ENCODE measurements around the gene TMPRSS11F. TPM values are rescaled to one million over a fixed set of nuclear protein-coding genes. Genes with fewer than 3 reads are reported as not detected.

Gene TMPRSS11F
- total and polyA plus RNA-seq, 2 donors (not counting 3 experiments of a cell fraction or from before 2014, with no cell fraction given): not detected

GRCh38 chr4:68070302-68070701 is 59.4 kb downstream of the TMPRSS11F start:
- no peak for FAIRE-seq
- no TSS peak for BruUV-seq (replicated peaks)
- Histone ChIP-seq H3K4me3 (replicated peaks in 1 of 3; ENCODE audit: insufficient read depth in 1 of 3, low read depth in 1 of 3, low read length in 3 of 3) (no peak overlapping the region), H3K36me3 (ENCODE audit: control insufficient read depth in 2 of 2, extremely low read depth in 1 of 2, insufficient read depth in 2 of 2, low read length in 2 of 2) (no peaks in the 10 kb centered on the region), H3K9me3 (replicated peaks; ENCODE audit: control insufficient read depth, insufficient read depth, low read length) (no peaks in the 10 kb centered on the region), H2AFZ (ENCODE audit: low read depth, low read length) (no peak overlapping the region), H3K4me2 (ENCODE audit: insufficient read depth, low read length) (no peak overlapping the region), H3K9me1 (replicated peaks; ENCODE audit: control insufficient read depth, extremely low read depth, insufficient read depth, low read length) (no peaks in the 10 kb centered on the region), H4K20me1 (replicated peaks; ENCODE audit: control insufficient read depth, extremely low read depth, insufficient read depth, low read length) (no peaks in the 10 kb centered on the region), H3K79me2 (ENCODE audit: control insufficient read depth, insufficient read depth, low read length) (no peaks in the 10 kb centered on the region), H3K9ac (replicated peaks; ENCODE audit: extremely low read depth, insufficient read depth, low read length) (no peak overlapping the region), H3K4me1 (ENCODE audit: control insufficient read depth, extremely low read depth, insufficient read depth, low read length) (no peaks in the 10 kb centered on the region), H3K27me3 (ENCODE audit: control insufficient read depth in 2 of 2, insufficient read depth in 2 of 2, low read length in 2 of 2) (no peaks in the 10 kb centered on the region), H3K27ac (ENCODE audit: insufficient read depth, low read depth, low read length) (no peak overlapping the region)
- TF ChIP-seq GATA2 (IDR thresholded peaks at IDR 0.05; ENCODE audit: insufficient read depth, insufficient read length, low read depth, low read length): no peak
- TF ChIP-seq CTCF (IDR thresholded peaks at IDR 0.05; ENCODE audit: extremely low read depth in 1 of 2, insufficient read depth in 1 of 2, low read depth in 1 of 2, low read length in 2 of 2): no peak
- TF ChIP-seq EZH2 (IDR thresholded peaks at IDR 0.05; ENCODE audit: borderline replicate concordance, low read depth, low read length, severe bottlenecking): no peak
- TF ChIP-seq JUN (IDR thresholded peaks at IDR 0.05; ENCODE audit: borderline replicate concordance, insufficient read depth, insufficient read length, low read depth): no peak
- TF ChIP-seq FOS (IDR thresholded peaks at IDR 0.05; ENCODE audit: borderline replicate concordance, insufficient read depth, low read length): no peak
- TF ChIP-seq, protein P1, sequence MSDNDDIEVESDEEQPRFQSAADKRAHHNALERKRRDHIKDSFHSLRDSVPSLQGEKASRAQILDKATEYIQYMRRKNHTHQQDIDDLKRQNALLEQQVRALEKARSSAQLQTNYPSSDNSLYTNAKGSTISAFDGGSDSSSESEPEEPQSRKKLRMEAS (IDR thresholded peaks at IDR 0.05; ENCODE audit: insufficient read depth, insufficient read length): no peak
- TF ChIP-seq POLR2A (IDR thresholded peaks at IDR 0.05; ENCODE audit: low read depth, low read length): no peak
- no peak for TF ChIP-seq MYC (IDR thresholded peaks at IDR 0.05; ENCODE audit: low read depth, low read length)
- no peak for TF ChIP-seq POLR2AphosphoS5 (IDR thresholded peaks at IDR 0.05; ENCODE audit: insufficient read depth, low read depth, low read length)
- CTCF ChIA-PET: no interaction called here
- intact Hi-C loops (cut with micrococcal nuclease): no loop called here
- no peak for DNase-seq (ENCODE audit: low read depth, low spot score)
- dilution Hi-C loops (cut with MboI; ENCODE audit: extremely low pct_ligation_motif_present, low sequenced_read_pairs): no loop called here
- POLR2A ChIA-PET: no interaction called here
